ENCODE data around the gene BOD1L1.

Gene BOD1L1

DNA sequence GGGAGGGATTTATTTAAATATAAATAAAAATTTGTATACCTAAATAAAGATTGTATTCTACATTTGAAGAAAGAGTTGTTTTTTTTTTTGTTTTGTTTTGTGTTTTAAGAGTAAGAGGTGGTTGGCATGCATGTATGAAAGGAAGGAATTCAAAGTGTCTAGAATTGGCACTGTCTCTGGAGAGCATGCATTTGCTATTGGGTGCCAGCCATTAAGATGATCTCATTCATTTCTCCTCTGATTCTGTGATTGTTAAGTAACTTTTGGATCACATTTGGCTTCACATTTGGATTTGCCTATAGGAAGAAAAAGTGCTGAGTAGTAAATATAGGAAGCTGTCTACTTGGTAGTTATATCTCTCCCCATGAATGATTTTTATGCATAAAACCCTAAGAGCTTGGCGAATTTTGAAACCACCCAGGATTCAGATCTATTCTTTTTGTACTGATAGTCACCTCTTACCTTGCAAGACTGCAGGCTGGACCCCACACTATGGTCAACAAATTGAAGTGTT lies 7.8 kb upstream of the BOD1L1 start:
- TF ChIP-seq NFIC (IDR thresholded peaks at IDR 0.05) (no peak), YY1 (IDR thresholded peaks at IDR 0.05; ENCODE audit: low read depth) (no peak), RAD21 (IDR thresholded peaks at IDR 0.05; ENCODE audit: low read depth) (no peak), FOXM1 (IDR thresholded peaks at IDR 0.05; ENCODE audit: borderline replicate concordance, low read depth) (no peak), CEBPB (IDR thresholded peaks at IDR 0.05) (no peak), MAX (IDR thresholded peaks at IDR 0.05) (no peak), EP300 (IDR thresholded peaks at IDR 0.05; ENCODE audit: borderline replicate concordance) (no peak), EGR1 (IDR thresholded peaks at IDR 0.05) (no peak), TCF12 (IDR thresholded peaks at IDR 0.05; ENCODE audit: low read depth) (no peak), TEAD4 (IDR thresholded peaks at IDR 0.05) (no peak)

- TF ChIP-seq EGR1 (IDR thresholded peaks at IDR 0.05), result no peak
- no peak for TF ChIP-seq NFIC (IDR thresholded peaks at IDR 0.05)
- TF ChIP-seq, protein P1, sequence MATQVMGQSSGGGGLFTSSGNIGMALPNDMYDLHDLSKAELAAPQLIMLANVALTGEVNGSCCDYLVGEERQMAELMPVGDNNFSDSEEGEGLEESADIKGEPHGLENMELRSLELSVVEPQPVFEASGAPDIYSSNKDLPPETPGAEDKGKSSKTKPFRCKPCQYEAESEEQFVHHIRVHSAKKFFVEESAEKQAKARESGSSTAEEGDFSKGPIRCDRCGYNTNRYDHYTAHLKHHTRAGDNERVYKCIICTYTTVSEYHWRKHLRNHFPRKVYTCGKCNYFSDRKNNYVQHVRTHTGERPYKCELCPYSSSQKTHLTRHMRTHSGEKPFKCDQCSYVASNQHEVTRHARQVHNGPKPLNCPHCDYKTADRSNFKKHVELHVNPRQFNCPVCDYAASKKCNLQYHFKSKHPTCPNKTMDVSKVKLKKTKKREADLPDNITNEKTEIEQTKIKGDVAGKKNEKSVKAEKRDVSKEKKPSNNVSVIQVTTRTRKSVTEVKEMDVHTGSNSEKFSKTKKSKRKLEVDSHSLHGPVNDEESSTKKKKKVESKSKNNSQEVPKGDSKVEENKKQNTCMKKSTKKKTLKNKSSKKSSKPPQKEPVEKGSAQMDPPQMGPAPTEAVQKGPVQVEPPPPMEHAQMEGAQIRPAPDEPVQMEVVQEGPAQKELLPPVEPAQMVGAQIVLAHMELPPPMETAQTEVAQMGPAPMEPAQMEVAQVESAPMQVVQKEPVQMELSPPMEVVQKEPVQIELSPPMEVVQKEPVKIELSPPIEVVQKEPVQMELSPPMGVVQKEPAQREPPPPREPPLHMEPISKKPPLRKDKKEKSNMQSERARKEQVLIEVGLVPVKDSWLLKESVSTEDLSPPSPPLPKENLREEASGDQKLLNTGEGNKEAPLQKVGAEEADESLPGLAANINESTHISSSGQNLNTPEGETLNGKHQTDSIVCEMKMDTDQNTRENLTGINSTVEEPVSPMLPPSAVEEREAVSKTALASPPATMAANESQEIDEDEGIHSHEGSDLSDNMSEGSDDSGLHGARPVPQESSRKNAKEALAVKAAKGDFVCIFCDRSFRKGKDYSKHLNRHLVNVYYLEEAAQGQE (IDR thresholded peaks at IDR 0.05; ENCODE audit: low read depth), result no peak
- no peak for TF ChIP-seq YY1 (IDR thresholded peaks at IDR 0.05; ENCODE audit: low read depth)
- no peak for TF ChIP-seq TAF1 (IDR thresholded peaks at IDR 0.05; ENCODE audit: low read depth)
- no peak for TF ChIP-seq TEAD4 (IDR thresholded peaks at IDR 0.05)
- TF ChIP-seq FOXM1 (IDR thresholded peaks at IDR 0.05; ENCODE audit: borderline replicate concordance, low read depth), result no peak
Observed at GRCh38 chr4:13633671-13634070, 6.1 kb upstream of the BOD1L1 start.

DNA sequence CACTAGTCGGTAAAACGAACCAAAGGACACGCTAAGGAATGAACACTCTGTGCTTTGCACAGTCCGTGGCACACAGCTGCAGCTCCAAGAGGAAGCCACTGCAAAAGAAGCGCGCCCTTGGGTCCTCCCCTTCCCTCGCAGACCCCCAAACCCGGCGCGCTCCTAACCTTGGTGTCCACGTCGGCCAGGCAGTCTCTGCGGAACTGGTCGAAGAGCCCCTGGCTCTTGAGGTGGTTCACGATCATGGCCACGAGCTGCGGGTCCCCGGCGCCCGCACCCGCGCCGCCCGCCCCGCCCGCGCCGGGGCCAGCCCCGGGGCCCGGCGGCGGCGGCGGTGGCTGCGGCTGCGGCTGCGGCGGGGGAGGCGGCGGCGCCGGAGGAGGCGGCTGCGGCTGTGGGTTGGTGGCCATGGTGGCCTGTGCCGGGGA lies 333 bp downstream of the BOD1L1 start:
- TF ChIP-seq NFIC (IDR thresholded peaks at IDR 0.05), result no peak

DNA sequence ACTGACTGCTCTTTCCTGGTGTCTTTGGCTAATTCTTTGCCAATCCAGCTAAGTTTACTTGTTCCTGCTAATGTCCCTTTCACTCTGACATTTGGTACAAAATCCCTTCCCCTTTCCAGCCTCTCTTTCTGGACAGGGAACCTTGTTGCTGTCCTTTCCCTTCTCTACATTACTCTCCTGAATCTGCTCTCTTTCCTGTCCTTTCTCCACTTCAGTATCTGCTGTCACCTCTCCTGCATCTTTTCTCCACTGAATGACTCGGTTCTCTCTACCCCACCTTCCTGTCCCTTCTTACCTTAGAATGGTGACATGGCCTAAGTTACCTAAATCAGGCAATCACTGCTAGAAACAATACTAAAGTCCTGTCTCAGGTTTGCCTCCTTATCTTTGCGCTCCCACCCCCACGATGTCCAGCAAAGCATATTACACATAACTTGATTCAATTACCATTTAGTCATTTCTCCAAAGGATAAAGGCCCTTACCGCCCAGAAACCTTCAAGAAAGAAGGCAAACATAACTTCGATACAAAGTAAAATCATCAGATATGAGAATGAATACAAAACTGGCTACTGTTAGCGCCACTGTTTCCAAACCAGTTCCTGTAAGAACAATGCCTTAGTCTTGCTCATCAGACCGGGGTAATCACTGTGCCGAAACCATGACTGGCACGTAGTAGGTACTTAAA lies 890 bp downstream of the BOD1L1 start:
- TF ChIP-seq TEAD4 (IDR thresholded peaks at IDR 0.05), result no peak
- no peak for TF ChIP-seq EP300 (IDR thresholded peaks at IDR 0.05; ENCODE audit: borderline replicate concordance)
- TF ChIP-seq TCF12 (IDR thresholded peaks at IDR 0.05; ENCODE audit: low read depth), result no peak
- no peak for TF ChIP-seq FOXM1 (IDR thresholded peaks at IDR 0.05; ENCODE audit: borderline replicate concordance, low read depth)
- no peak for TF ChIP-seq YY1 (IDR thresholded peaks at IDR 0.05; ENCODE audit: low read depth)
- TF ChIP-seq TAF1 (IDR thresholded peaks at IDR 0.05; ENCODE audit: low read depth), result no peak
- no peak for TF ChIP-seq RAD21 (IDR thresholded peaks at IDR 0.05; ENCODE audit: low read depth)
- TF ChIP-seq CREB1 (IDR thresholded peaks at IDR 0.05; ENCODE audit: low read depth), result no peak
- TF ChIP-seq CEBPB (IDR thresholded peaks at IDR 0.05), result no peak
- no peak for TF ChIP-seq USF1 (IDR thresholded peaks at IDR 0.05)

GRCh38 chr4:13618212-13618806 lies 9.2 kb downstream of the BOD1L1 start:
- no peak for TF ChIP-seq EGR1 (IDR thresholded peaks at IDR 0.05)
- TF ChIP-seq, protein P1 (IDR thresholded peaks at IDR 0.05; ENCODE audit: low read depth), result no peak
- TF ChIP-seq USF1 (IDR thresholded peaks at IDR 0.05), result no peak
- no peak for TF ChIP-seq NFIC (IDR thresholded peaks at IDR 0.05)
- TF ChIP-seq ZBTB7A (IDR thresholded peaks at IDR 0.05; ENCODE audit: low read depth), result no peak

GRCh38 chr4:13617801-13618200 lies 9.7 kb downstream of the BOD1L1 start:
- TF ChIP-seq, protein P1 (IDR thresholded peaks at IDR 0.05; ENCODE audit: low read depth), result no peak
- TF ChIP-seq RAD21 (IDR thresholded peaks at IDR 0.05; ENCODE audit: low read depth), result no peak
- no peak for TF ChIP-seq YY1 (IDR thresholded peaks at IDR 0.05; ENCODE audit: low read depth)
- TF ChIP-seq MAX (IDR thresholded peaks at IDR 0.05), result no peak
- no peak for TF ChIP-seq TEAD4 (IDR thresholded peaks at IDR 0.05)
- no peak for TF ChIP-seq CEBPB (IDR thresholded peaks at IDR 0.05)
- TF ChIP-seq EGR1 (IDR thresholded peaks at IDR 0.05), result no peak
- no peak for TF ChIP-seq NFIC (IDR thresholded peaks at IDR 0.05)
- TF ChIP-seq FOXM1 (IDR thresholded peaks at IDR 0.05; ENCODE audit: borderline replicate concordance, low read depth), result no peak
- TF ChIP-seq CREB1 (IDR thresholded peaks at IDR 0.05; ENCODE audit: low read depth), result no peak
- TF ChIP-seq USF1 (IDR thresholded peaks at IDR 0.05), result no peak
- TF ChIP-seq EP300 (IDR thresholded peaks at IDR 0.05; ENCODE audit: borderline replicate concordance), result no peak
